ENCODE measurements around the gene USP43. TPM values are rescaled to one million over a fixed set of nuclear protein-coding genes. Genes with fewer than 3 reads are reported as not detected.

USP43 gene
- polyA plus RNA-seq, 1 donor from 2014 or later: 0.53 TPM

DNA sequence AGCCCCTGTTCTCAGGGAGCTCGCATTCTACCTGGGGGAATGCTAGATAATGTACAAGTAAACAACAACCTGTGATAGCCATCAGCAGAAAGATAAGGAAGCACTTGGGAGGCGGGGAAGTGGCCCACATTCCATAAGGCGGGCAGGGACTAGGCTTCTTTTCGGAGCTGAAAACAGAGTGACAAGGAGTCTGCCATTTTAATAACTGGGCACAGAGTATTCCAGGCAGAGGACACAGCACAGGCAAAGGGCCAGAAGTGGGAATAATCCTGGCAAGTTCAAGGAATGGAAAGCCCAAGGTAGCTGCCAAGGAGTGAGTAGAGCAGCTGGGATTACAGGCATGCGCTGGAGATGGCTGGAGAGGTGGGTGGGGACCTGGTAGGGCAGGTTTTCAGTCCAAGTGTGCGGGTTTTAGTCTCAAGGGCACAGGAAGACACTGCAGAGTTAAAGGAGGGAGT lies 24.3 kb downstream of the USP43 start:
- no peak for TF ChIP-seq EZH2 (IDR thresholded peaks at IDR 0.05; ENCODE audit: borderline replicate concordance, insufficient read depth, low read length, poor library complexity, severe bottlenecking)
- no peak for TF ChIP-seq POLR2AphosphoS5 (IDR thresholded peaks at IDR 0.05)
- TF ChIP-seq, protein P1, sequence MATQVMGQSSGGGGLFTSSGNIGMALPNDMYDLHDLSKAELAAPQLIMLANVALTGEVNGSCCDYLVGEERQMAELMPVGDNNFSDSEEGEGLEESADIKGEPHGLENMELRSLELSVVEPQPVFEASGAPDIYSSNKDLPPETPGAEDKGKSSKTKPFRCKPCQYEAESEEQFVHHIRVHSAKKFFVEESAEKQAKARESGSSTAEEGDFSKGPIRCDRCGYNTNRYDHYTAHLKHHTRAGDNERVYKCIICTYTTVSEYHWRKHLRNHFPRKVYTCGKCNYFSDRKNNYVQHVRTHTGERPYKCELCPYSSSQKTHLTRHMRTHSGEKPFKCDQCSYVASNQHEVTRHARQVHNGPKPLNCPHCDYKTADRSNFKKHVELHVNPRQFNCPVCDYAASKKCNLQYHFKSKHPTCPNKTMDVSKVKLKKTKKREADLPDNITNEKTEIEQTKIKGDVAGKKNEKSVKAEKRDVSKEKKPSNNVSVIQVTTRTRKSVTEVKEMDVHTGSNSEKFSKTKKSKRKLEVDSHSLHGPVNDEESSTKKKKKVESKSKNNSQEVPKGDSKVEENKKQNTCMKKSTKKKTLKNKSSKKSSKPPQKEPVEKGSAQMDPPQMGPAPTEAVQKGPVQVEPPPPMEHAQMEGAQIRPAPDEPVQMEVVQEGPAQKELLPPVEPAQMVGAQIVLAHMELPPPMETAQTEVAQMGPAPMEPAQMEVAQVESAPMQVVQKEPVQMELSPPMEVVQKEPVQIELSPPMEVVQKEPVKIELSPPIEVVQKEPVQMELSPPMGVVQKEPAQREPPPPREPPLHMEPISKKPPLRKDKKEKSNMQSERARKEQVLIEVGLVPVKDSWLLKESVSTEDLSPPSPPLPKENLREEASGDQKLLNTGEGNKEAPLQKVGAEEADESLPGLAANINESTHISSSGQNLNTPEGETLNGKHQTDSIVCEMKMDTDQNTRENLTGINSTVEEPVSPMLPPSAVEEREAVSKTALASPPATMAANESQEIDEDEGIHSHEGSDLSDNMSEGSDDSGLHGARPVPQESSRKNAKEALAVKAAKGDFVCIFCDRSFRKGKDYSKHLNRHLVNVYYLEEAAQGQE (IDR thresholded peaks at IDR 0.05; ENCODE audit: borderline replicate concordance): no peak
- no peak for TF ChIP-seq EP300 (conservative IDR thresholded peaks at IDR 0.05; ENCODE audit: poor library complexity, severe bottlenecking)
- TF ChIP-seq, protein P2, sequence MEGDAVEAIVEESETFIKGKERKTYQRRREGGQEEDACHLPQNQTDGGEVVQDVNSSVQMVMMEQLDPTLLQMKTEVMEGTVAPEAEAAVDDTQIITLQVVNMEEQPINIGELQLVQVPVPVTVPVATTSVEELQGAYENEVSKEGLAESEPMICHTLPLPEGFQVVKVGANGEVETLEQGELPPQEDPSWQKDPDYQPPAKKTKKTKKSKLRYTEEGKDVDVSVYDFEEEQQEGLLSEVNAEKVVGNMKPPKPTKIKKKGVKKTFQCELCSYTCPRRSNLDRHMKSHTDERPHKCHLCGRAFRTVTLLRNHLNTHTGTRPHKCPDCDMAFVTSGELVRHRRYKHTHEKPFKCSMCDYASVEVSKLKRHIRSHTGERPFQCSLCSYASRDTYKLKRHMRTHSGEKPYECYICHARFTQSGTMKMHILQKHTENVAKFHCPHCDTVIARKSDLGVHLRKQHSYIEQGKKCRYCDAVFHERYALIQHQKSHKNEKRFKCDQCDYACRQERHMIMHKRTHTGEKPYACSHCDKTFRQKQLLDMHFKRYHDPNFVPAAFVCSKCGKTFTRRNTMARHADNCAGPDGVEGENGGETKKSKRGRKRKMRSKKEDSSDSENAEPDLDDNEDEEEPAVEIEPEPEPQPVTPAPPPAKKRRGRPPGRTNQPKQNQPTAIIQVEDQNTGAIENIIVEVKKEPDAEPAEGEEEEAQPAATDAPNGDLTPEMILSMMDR (IDR thresholded peaks at IDR 0.05; ENCODE audit: poor library complexity, severe bottlenecking): no peak
- TF ChIP-seq TAF1 (IDR thresholded peaks at IDR 0.05; ENCODE audit: low read depth): no peak
- Histone ChIP-seq H3K27ac (ENCODE audit: low read length) (no peak overlapping the region), H3K4me3 (ENCODE audit: low read length) (no peak overlapping the region), H4K20me1 (ENCODE audit: insufficient read depth) (no peaks in the 10 kb centered on the region), H3K9me2 (ENCODE audit: insufficient read depth, low read length) (no peaks in the 10 kb centered on the region), H3K79me2 (replicated peaks; ENCODE audit: insufficient read depth, low read length) (no peaks in the 10 kb centered on the region), H3K27me3 (ENCODE audit: insufficient read depth, low read depth, low read length) (no peaks in the 10 kb centered on the region), H3K9ac (ENCODE audit: low read length) (no peak overlapping the region), H2AFZ (ENCODE audit: low read depth, low read length) (no peak overlapping the region), H3K4me2 (ENCODE audit: low read length) (no peak overlapping the region), H3F3A (ENCODE audit: insufficient read depth, low read length, poor library complexity, severe bottlenecking) (no peaks in the 10 kb centered on the region), H3K9me3 (ENCODE audit: low read length) (no peaks in the 10 kb centered on the region), H3K36me3 (ENCODE audit: insufficient read depth, low read length) (no peaks in the 10 kb centered on the region)

DNA sequence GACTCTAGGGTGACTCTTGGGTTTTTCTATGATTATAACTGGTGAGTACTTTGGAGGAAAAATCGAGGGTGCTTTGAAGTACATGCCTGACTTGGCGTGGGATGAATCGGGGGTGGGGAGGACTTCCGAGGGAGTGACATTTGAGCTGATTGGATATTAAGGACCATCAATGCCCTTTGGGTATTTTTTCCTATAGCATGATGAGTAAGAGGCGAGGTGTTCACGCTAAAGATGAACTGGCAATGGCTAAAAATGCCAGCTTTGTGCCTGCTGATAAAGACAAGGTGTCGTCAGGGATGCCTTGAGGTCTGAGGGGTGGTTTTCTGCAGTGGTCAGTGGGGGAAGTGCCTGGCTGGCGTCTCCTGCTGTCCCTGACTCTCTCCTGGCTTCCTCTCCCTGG lies 25.3 kb downstream of the USP43 start:
- H3K4me3 ChIP-seq (ENCODE audit: low read length): no peak overlapping the region
- H3K4me2 ChIP-seq (ENCODE audit: low read length): no peak overlapping the region
- H3K79me2 ChIP-seq (replicated peaks; ENCODE audit: insufficient read depth, low read length): no peaks in the 10 kb centered on the region
- no peak overlapping the region for H2AFZ ChIP-seq (ENCODE audit: low read depth, low read length)
- no peaks in the 10 kb centered on the region for H3F3A ChIP-seq (ENCODE audit: insufficient read depth, low read length, poor library complexity, severe bottlenecking)
- H3K9me3 ChIP-seq (ENCODE audit: low read length): no peaks in the 10 kb centered on the region
- no peaks in the 10 kb centered on the region for H4K20me1 ChIP-seq (ENCODE audit: insufficient read depth)
- H3K36me3 ChIP-seq (ENCODE audit: insufficient read depth, low read length): no peaks in the 10 kb centered on the region
- H3K27ac ChIP-seq (ENCODE audit: low read length): no peak overlapping the region
- H3K9ac ChIP-seq (ENCODE audit: low read length): no peak overlapping the region
- TF ChIP-seq TAF1 (IDR thresholded peaks at IDR 0.05; ENCODE audit: low read depth) (no peak), MXI1 (conservative IDR thresholded peaks at IDR 0.05; ENCODE audit: poor library complexity, severe bottlenecking) (no peak), POLR2AphosphoS5 (IDR thresholded peaks at IDR 0.05) (no peak), EP300 (conservative IDR thresholded peaks at IDR 0.05; ENCODE audit: poor library complexity, severe bottlenecking) (no peak), RAD21 (conservative IDR thresholded peaks at IDR 0.05) (no peak), EZH2 (IDR thresholded peaks at IDR 0.05; ENCODE audit: borderline replicate concordance, insufficient read depth, low read length, poor library complexity, severe bottlenecking) (no peak)
- TF ChIP-seq, protein P2 (IDR thresholded peaks at IDR 0.05; ENCODE audit: poor library complexity, severe bottlenecking): no peak
- no peaks in the 10 kb centered on the region for H3K9me2 ChIP-seq (ENCODE audit: insufficient read depth, low read length)
- H3K27me3 ChIP-seq (ENCODE audit: insufficient read depth, low read depth, low read length): no peaks in the 10 kb centered on the region
